Ascending aorta (tissue), 2 donors: ENCODE results near the gene PTPRG. TPM values are rescaled to one million over a fixed set of nuclear protein-coding genes. Genes with fewer than 3 reads are reported as not detected.

Source experiments
- DNase-seq, 2 donors: peaks; one replicate each; pipeline ENCODE4 v3.0.0-alpha.2; 2019; ENCODE audit warnings: low spot score in 2 of 2
- H3K27ac ChIP-seq, 2 donors: fragments of 200-600 bp; sonication (generic); one replicate each; pipeline ENCODE4 v1.5.1; 2016 to 2017; ENCODE audit warnings: mild to moderate bottlenecking in 1 of 2
- H3K27me3 ChIP-seq: fragments of 200-600 bp; sonication (generic); one replicate; pipeline ENCODE4 v1.5.1; 2017
- H3K36me3 ChIP-seq, 2 donors: fragments of 200-600 bp; sonication (generic); one replicate each; pipeline ENCODE4 v1.5.1; 2016
- H3K4me1 ChIP-seq, 2 donors: fragments of 200-600 bp; sonication (generic); one replicate each; pipeline ENCODE4 v1.5.1; 2016 to 2017; ENCODE audit warnings: mild to moderate bottlenecking in 1 of 2
- H3K4me3 ChIP-seq, 2 donors: fragments of 200-600 bp; sonication (generic); one replicate each; pipeline ENCODE4 v1.5.1; 2016 to 2017; ENCODE audit warnings: mild to moderate bottlenecking in 1 of 2
- H3K9me3 ChIP-seq, 2 donors: fragments of 200-600 bp; sonication (generic); one replicate each; pipeline ENCODE4 v1.5.1; 2016
- intact Hi-C: fragments of 100-400 bp; cut with DNase I; formaldehyde crosslinking; loops from one replicate; pipeline ENCODE4 v1.15.1; 2023
- total RNA-seq: library from RNA; depleted of rRNA; stranded (reverse); fragments of >200 nt; gene quantifications from one replicate; pipeline ENCODE4 v1.1.0, GENCODE V29; 2016
- TF ChIP-seq, protein P1 (sequence below), 3 experiments: fragments of 200-600 bp in 2 of 3; fragments of 450-650 bp in 1 of 3; sonication (generic) in 2 of 3; IDR thresholded peaks; one replicate each; pipeline ENCODE4 v1.5.1; 2016 to 2019; ENCODE audit warnings: antibody characterized with exemption in 3 of 3, mild to moderate bottlenecking in 1 of 3, moderate library complexity in 1 of 3

The PTPRG gene
- 129 TPM for total RNA-seq

DNA sequence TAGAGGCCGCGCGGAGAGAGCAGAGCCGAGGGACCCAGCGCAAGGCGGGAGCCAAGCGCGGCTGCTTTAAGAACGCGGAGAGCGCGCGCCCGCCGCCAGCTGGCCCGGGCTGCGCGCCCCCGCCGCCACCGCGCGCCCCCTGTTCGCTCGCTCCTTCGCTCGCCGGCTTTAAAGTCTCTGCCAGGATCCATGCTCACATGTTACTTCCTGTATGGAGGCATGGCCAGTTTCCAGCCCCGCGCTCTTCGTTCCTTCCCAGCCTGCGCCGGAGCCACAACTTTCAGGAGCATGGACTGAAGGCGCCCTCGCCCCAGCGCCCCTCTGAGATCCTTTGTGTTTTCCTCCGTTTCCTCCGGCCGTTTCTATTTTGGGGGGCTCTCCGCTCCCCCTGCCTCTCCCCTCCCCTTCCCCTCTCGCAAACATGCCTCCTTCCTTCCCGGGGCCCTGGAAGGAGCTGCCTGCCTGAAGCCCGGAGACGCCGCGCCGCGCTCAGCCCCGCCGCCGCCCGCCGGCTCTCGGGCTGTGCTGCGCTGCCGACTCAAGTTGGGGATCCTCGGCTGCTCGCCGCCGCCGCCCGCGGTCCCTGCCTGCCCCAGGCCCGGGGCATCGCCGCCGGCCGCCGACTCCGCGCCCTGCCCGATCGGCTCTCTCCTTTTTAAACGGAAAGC is at the start of gene PTPRG:
Gene PTPRG (plus strand): TSS at position 198 of the 668 bp plus-strand sequence. CDS start 717 bp downstream, outside the sequence.
- peaks cover 0 to 8% of the 10 kb centered on the region in 2 donors for H3K4me1 ChIP-seq
- H3K27ac ChIP-seq, result peak within 1 kb of the TSS; percentile 96 to 99
- no peaks in the 10 kb centered on the region for H3K27me3 ChIP-seq
- peak; percentile 61 to 94 for DNase-seq
- no peaks in the 10 kb centered on the region for H3K9me3 ChIP-seq
- intact Hi-C loops, result loop anchor here (2.0 to 5.0 kb wide), 7 partner anchors 261 to 599 kb away; partner anchors contain the start of gene FHIT
- H3K4me3 ChIP-seq, result peak within 1 kb of the TSS; percentile 98 to 99
- TF ChIP-seq, protein P1, sequence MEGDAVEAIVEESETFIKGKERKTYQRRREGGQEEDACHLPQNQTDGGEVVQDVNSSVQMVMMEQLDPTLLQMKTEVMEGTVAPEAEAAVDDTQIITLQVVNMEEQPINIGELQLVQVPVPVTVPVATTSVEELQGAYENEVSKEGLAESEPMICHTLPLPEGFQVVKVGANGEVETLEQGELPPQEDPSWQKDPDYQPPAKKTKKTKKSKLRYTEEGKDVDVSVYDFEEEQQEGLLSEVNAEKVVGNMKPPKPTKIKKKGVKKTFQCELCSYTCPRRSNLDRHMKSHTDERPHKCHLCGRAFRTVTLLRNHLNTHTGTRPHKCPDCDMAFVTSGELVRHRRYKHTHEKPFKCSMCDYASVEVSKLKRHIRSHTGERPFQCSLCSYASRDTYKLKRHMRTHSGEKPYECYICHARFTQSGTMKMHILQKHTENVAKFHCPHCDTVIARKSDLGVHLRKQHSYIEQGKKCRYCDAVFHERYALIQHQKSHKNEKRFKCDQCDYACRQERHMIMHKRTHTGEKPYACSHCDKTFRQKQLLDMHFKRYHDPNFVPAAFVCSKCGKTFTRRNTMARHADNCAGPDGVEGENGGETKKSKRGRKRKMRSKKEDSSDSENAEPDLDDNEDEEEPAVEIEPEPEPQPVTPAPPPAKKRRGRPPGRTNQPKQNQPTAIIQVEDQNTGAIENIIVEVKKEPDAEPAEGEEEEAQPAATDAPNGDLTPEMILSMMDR (IDR thresholded peaks at IDR 0.05), result no peak
- H3K36me3 ChIP-seq, result no peaks in the 10 kb centered on the region

DNA sequence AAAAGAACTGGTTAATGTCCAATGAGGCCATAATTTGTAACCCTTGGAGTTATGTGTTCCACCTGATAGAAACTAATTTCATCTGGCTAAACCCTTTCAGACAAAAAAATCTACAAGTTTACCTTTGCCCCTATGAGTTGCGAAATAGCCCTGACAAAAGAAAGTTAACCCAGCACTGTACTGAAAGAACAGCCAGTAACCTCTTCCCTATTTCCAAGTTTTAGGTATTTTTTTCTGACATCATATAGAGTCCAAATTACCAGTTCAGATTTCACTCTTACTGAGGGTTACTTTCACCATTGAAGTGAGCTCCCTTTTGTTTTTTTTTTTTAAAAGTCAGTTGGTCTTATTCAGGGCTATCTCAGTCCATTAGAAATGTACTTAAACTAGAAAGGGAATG is 42.8 kb upstream of the PTPRG start:
- H3K9me3 ChIP-seq, result no peaks in the 10 kb centered on the region
- no peaks in the 10 kb centered on the region for H3K4me1 ChIP-seq
- intact Hi-C loops, result no loop called here
- no peaks in the 10 kb centered on the region for H3K27me3 ChIP-seq
- H3K4me3 ChIP-seq, result no peak overlapping the region
- H3K36me3 ChIP-seq, result no peaks in the 10 kb centered on the region
- no peak for DNase-seq
- TF ChIP-seq, protein P1 (IDR thresholded peaks at IDR 0.05), result no peak
- no peak overlapping the region for H3K27ac ChIP-seq

DNA sequence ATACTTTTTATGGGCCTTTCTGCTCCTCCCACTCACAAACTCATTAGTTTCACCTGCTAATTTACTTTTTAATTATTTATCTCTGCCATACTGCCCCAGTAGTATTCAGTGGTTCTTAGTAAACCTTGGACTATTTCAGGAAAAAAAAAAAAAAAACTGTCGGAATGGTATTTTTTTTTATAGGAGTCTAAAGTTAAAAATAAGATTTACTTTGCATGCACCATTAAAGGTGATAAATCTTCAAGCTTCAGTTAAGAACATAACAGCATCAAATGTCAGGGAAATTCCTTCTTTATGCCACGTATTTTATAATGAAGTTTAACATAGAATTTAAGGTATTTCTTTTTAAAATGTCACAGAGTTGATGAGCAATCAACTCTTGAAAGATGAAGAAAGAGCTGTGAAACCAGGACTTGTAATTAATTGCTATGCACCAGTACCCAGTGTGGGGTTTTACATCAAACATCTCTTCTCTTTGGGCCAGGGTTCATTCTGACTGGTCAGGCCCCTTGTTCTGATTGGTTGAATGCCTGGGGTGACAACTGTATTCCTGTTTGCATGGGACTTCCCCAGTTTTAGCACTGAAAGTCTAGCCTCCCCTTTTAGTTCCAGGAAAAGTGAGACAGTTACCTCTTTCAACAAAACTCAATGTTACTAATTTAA is 40.3 kb upstream of the PTPRG start:
- DNase-seq, result no peak
- TF ChIP-seq, protein P1 (IDR thresholded peaks at IDR 0.05), result no peak
- Histone ChIP-seq H3K27ac (no peak overlapping the region), H3K9me3 (no peaks in the 10 kb centered on the region), H3K4me1 (no peaks in the 10 kb centered on the region), H3K27me3 (no peaks in the 10 kb centered on the region), H3K36me3 (no peaks in the 10 kb centered on the region), H3K4me3 (no peak overlapping the region)
- intact Hi-C loops, result no loop called here

DNA sequence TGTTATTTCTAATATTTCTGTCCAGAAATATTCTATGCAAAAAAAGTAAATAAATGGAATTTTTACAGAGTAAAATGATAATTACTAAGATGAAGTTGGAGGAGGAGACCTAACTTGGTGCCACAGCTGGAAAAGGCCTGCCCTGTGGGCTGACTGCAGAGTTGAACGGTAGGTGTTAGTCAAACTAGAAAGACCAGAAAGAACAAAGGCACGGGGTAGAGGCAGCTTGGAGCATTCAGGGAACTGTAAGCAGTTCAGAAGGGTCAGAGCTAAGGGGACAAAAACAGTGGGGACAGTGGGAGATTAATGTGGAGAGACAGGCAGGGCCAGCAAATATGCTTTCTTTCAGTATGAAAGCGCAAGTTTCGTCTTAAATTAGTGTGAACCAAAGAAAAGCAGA is 39.3 kb upstream of the PTPRG start:
- intact Hi-C loops, result no loop called here
- H3K27ac ChIP-seq, result no peak overlapping the region
- no peak for DNase-seq
- TF ChIP-seq, protein P1 (IDR thresholded peaks at IDR 0.05), result no peak
- H3K4me1 ChIP-seq, result no peaks in the 10 kb centered on the region
- H3K4me3 ChIP-seq, result no peak overlapping the region
- H3K9me3 ChIP-seq, result no peaks in the 10 kb centered on the region
- H3K36me3 ChIP-seq, result no peaks in the 10 kb centered on the region
- H3K27me3 ChIP-seq, result no peaks in the 10 kb centered on the region

DNA sequence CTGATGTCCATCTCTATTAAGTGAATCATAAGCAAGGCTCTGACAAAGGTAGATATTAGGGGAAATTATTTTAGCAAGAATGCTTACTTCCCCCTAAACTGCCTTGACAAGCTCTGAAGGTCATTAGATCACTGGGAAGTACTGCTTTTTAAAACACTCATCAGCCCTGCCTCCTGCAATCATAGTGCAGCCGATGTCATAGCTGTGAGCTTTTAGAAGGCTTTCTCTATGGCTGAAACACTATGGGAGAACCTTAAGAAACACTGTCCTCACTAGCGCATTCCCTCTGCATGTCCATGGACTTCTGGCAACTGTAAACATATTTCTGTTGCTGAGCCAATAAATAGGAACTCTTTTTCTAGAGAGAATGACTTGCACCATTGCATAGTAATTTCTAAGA is 38.7 kb upstream of the PTPRG start:
- Histone ChIP-seq H3K27ac (no peak overlapping the region), H3K4me3 (no peak overlapping the region), H3K9me3 (no peaks in the 10 kb centered on the region), H3K36me3 (no peaks in the 10 kb centered on the region), H3K27me3 (no peaks in the 10 kb centered on the region), H3K4me1 (no peaks in the 10 kb centered on the region)
- intact Hi-C loops, result no loop called here
- DNase-seq, result no peak
- TF ChIP-seq, protein P1 (IDR thresholded peaks at IDR 0.05), result no peak
